H1 (cell line): Measurements from ENCODE around the gene FHDC1. TPM values are rescaled to one million over a fixed set of nuclear protein-coding genes. Genes with fewer than 3 reads are reported as not detected.

Experiments used
- CTCF ChIA-PET: fragments of 300-600 bp; sonication (Branson Sonifier 250); formaldehyde crosslinking; loops from one replicate; lab custom pipeline; 2021; ENCODE audit not compliant: partially characterized antibody; lab: Charles Lee
- POLR2A ChIA-PET: fragments of 300-600 bp; sonication (Branson Sonifier 250); formaldehyde crosslinking; loops from one replicate; lab custom pipeline; 2021; ENCODE audit warnings: inconsistent platforms; ENCODE audit not compliant: partially characterized antibody; lab: Charles Lee
- DNase-seq, 2 experiments: peaks; one replicate each; pipeline versions ENCODE4 v3.0.0 to v3.0.0-alpha.2; 2010 to 2022; ENCODE audit warnings: low spot score in 2 of 2, low read depth in 1 of 2, mixed read lengths in 1 of 2
- FAIRE-seq: peaks from 2 replicates; lab custom pipeline; 2011; peaks lifted over from hg19 to GRCh38; lab: Jason Lieb, UNC
- H2AFZ ChIP-seq: 2 replicates; pipeline ENCODE4 v1.8.1; 2012; ENCODE audit warnings: low read length, inconsistent platforms
- H2AK5ac ChIP-seq: 2 replicates; pipeline ENCODE4 v1.6.1; 2013; ENCODE audit warnings: low read depth, low read length
- H2BK120ac ChIP-seq: replicated peaks from 2 replicates; pipeline ENCODE3; 2013; ENCODE audit warnings: low read depth, low read length, inconsistent platforms
- H2BK12ac ChIP-seq: 2 replicates; pipeline ENCODE4 v1.6.1; 2013; ENCODE audit warnings: low read depth, low read length
- H2BK15ac ChIP-seq: 2 replicates; pipeline ENCODE4 v1.6.1; 2013; ENCODE audit warnings: low read length
- H2BK20ac ChIP-seq: 2 replicates; pipeline ENCODE4 v1.6.1; 2013; ENCODE audit warnings: low read length
- H2BK5ac ChIP-seq: 2 replicates; pipeline ENCODE4 v1.6.1; 2013; ENCODE audit warnings: low read depth, low read length
- H3K14ac ChIP-seq: 2 replicates; pipeline ENCODE4 v1.6.1; 2013; ENCODE audit warnings: inconsistent platforms; ENCODE audit not compliant: insufficient read length
- H3K18ac ChIP-seq: 2 replicates; pipeline ENCODE4 v1.6.1; 2013; ENCODE audit warnings: low read length; ENCODE audit errors: extremely low read depth
- H3K23ac ChIP-seq: 2 replicates; pipeline ENCODE4 v1.6.1; 2013; ENCODE audit warnings: inconsistent platforms; ENCODE audit not compliant: insufficient read length
- H3K23me2 ChIP-seq: 2 replicates; pipeline ENCODE4 v1.6.1; 2013; ENCODE audit warnings: low read depth, low read length
- H3K27ac ChIP-seq: 2 replicates; pipeline ENCODE4 v1.6.1; 2011; ENCODE audit warnings: low read depth, low read length, inconsistent platforms
- H3K27me3 ChIP-seq, 4 experiments: replicated peaks in 1 of 4; 1 replicate in 1 of 4; 2 replicates in 3 of 4; pipeline versions ENCODE4 v1.6.1 to v1.8.1; 2011 to 2013; ENCODE audit warnings: low read length in 3 of 4, mild to moderate bottlenecking in 3 of 4, inconsistent platforms in 2 of 4, mixed read lengths in 2 of 4, moderate library complexity in 1 of 4; ENCODE audit not compliant: control insufficient read depth in 3 of 4, insufficient read depth in 3 of 4; ENCODE audit errors: extremely low read depth in 1 of 4
- H3K36me3 ChIP-seq, 4 experiments: 2 replicates each; pipeline versions ENCODE4 v1.6.1 to v1.8.1; 2011 to 2013; ENCODE audit warnings: mild to moderate bottlenecking in 4 of 4, low read length in 3 of 4, moderate library complexity in 2 of 4, control low read depth in 1 of 4, inconsistent platforms in 1 of 4; ENCODE audit not compliant: insufficient read depth in 4 of 4, control insufficient read depth in 2 of 4
- H3K4ac ChIP-seq: replicated peaks from 2 replicates; pipeline ENCODE3; 2013; ENCODE audit warnings: low read length, low read depth, mixed read lengths, inconsistent platforms; ENCODE audit not compliant: insufficient read length
- H3K4me1 ChIP-seq, 4 experiments: replicated peaks in 1 of 4; 1 replicate in 1 of 4; 2 replicates in 3 of 4; pipeline versions ENCODE4 v1.6.1 to v1.8.1; 2011 to 2013; ENCODE audit warnings: low read length in 3 of 4, inconsistent platforms in 2 of 4, mixed read lengths in 1 of 4; ENCODE audit not compliant: insufficient read depth in 4 of 4, control insufficient read depth in 3 of 4
- H3K4me2 ChIP-seq, 2 experiments: 2 replicates each; pipeline versions ENCODE4 v1.6.1 to v1.8.1; 2011 to 2013; ENCODE audit warnings: low read depth in 2 of 2, low read length in 2 of 2, control low read depth in 1 of 2, inconsistent platforms in 1 of 2, mild to moderate bottlenecking in 1 of 2; ENCODE audit not compliant: insufficient read depth in 1 of 2
- H3K4me3 ChIP-seq, 4 experiments: fragments of 200-600, 300-600 bp in 1 of 4; sonication (generic), shearing (Covaris generic), sonication (Bioruptor Twin) in 1 of 4; 2 replicates each; pipeline versions ENCODE4 v1.5.1 to v1.8.1; 2011 to 2016; ENCODE audit warnings: low read length in 4 of 4, low read depth in 3 of 4, control low read depth in 2 of 4, inconsistent platforms in 2 of 4, mild to moderate bottlenecking in 2 of 4, mixed read lengths in 1 of 4, moderate library complexity in 1 of 4; ENCODE audit not compliant: insufficient read depth in 2 of 4; ENCODE audit errors: extremely low read depth in 1 of 4
- H3K56ac ChIP-seq: replicated peaks from 2 replicates; pipeline ENCODE3; 2013; ENCODE audit warnings: low read depth, mild to moderate bottlenecking, mixed read lengths, low read length, inconsistent platforms; ENCODE audit not compliant: insufficient read length
- H3K79me1 ChIP-seq: 2 replicates; pipeline ENCODE4 v1.6.1; 2013; ENCODE audit warnings: low read depth, low read length, control low read depth
- H3K79me2 ChIP-seq, 2 experiments: 2 replicates each; pipeline versions ENCODE4 v1.6.1 to v1.8.1; 2012 to 2013; ENCODE audit warnings: low read length in 2 of 2, mild to moderate bottlenecking in 2 of 2, inconsistent platforms in 1 of 2; ENCODE audit not compliant: insufficient read depth in 2 of 2, control insufficient read depth in 1 of 2
- H3K9ac ChIP-seq, 4 experiments: replicated peaks in 1 of 4; 1 replicate in 1 of 4; 2 replicates in 3 of 4; pipeline versions ENCODE4 v1.6.1 to v1.8.1; 2011 to 2013; ENCODE audit warnings: low read depth in 3 of 4, low read length in 3 of 4, control low read depth in 2 of 4, mild to moderate bottlenecking in 2 of 4, moderate library complexity in 2 of 4, inconsistent platforms in 1 of 4; ENCODE audit errors: extremely low read depth in 1 of 4
- H3K9me3 ChIP-seq, 2 experiments: 2 replicates each; pipeline versions ENCODE4 v1.6.1 to v1.8.1; 2012 to 2013; ENCODE audit warnings: mild to moderate bottlenecking in 2 of 2, moderate library complexity in 2 of 2, control low read depth in 1 of 2, inconsistent platforms in 1 of 2, low read depth in 1 of 2, low read length in 1 of 2, mixed read lengths in 1 of 2; ENCODE audit not compliant: insufficient read depth in 2 of 2
- H4K20me1 ChIP-seq, 2 experiments: replicated peaks in 1 of 2; 2 replicates each; pipeline versions ENCODE3 to v1.8.1; 2011 to 2013; ENCODE audit warnings: inconsistent platforms in 2 of 2, low read length in 2 of 2, mild to moderate bottlenecking in 1 of 2; ENCODE audit not compliant: insufficient read depth in 2 of 2, control insufficient read depth in 1 of 2
- H4K5ac ChIP-seq: 2 replicates; pipeline ENCODE4 v1.6.1; 2013; ENCODE audit warnings: low read length, low read depth, mixed read lengths, inconsistent platforms; ENCODE audit not compliant: insufficient read length
- H4K8ac ChIP-seq: 2 replicates; pipeline ENCODE4 v1.8.0; 2013; ENCODE audit warnings: mild to moderate bottlenecking, moderate library complexity, low read length, inconsistent platforms; ENCODE audit not compliant: insufficient read depth; ENCODE audit errors: extremely low read depth
- H4K91ac ChIP-seq: replicated peaks from 2 replicates; pipeline ENCODE3; 2013; ENCODE audit warnings: low read length, mixed read lengths, inconsistent platforms; ENCODE audit not compliant: insufficient read length
- CBX5 ChIP-seq: fragments of 300-800, 300-1000 bp; sonication (generic); IDR thresholded peaks from 2 replicates; pipeline ENCODE4 v1.7.1; 2016; ENCODE audit warnings: antibody characterized with exemption, low read length, low read depth
- HDAC6 ChIP-seq: IDR thresholded peaks from one replicate; pipeline ENCODE4 v1.7.1; 2012; ENCODE audit warnings: low read depth, mild to moderate bottlenecking, inconsistent platforms, low read length, moderate library complexity
- JUN ChIP-seq: IDR thresholded peaks from 2 replicates; pipeline ENCODE4 v1.6.1; 2011; ENCODE audit warnings: low read depth, mild to moderate bottlenecking, improper control_type of control experiment, low read length
- KDM4A ChIP-seq: IDR thresholded peaks from one replicate; pipeline ENCODE4 v1.7.1; 2012; ENCODE audit warnings: low read depth, mild to moderate bottlenecking, moderate library complexity, low read length, inconsistent platforms; ENCODE audit not compliant: severe bottlenecking
- KDM5A ChIP-seq: fragments of 200-600 bp; IDR thresholded peaks from 2 replicates; pipeline ENCODE4 v1.7.1; 2012; ENCODE audit warnings: mild to moderate bottlenecking, low read length, inconsistent platforms, mixed read lengths
- NRF1 ChIP-seq: IDR thresholded peaks from 2 replicates; pipeline ENCODE4 v1.6.1; 2011; ENCODE audit warnings: mild to moderate bottlenecking, low read depth, low read length, improper control_type of control experiment
- POLR2A ChIP-seq, 2 experiments: IDR thresholded peaks; 1 replicate in 1 of 2; 2 replicates in 1 of 2; pipeline ENCODE4 v1.6.1; 2011; ENCODE audit warnings: low read depth in 2 of 2, low read length in 2 of 2, mild to moderate bottlenecking in 2 of 2; ENCODE audit errors: control extremely low read depth in 1 of 2
- POLR2AphosphoS5 ChIP-seq: IDR thresholded peaks from 2 replicates; pipeline ENCODE4 v1.6.1; 2011; ENCODE audit warnings: low read depth, low read length
- SAP30 ChIP-seq: fragments of 300-600 bp; sonication (generic); IDR thresholded peaks from 2 replicates; pipeline ENCODE4 v1.7.1; 2012; ENCODE audit warnings: low read length, moderate library complexity, mild to moderate bottlenecking, inconsistent platforms; ENCODE audit not compliant: insufficient read depth, insufficient replicate concordance
- SIX5 ChIP-seq: IDR thresholded peaks from 2 replicates; pipeline ENCODE4 v1.6.1; 2011; ENCODE audit warnings: mild to moderate bottlenecking, low read depth, low read length
- SP1 ChIP-seq: IDR thresholded peaks from 2 replicates; pipeline ENCODE4 v1.6.1; 2011; ENCODE audit warnings: low read depth, low read length
- TAF7 ChIP-seq: optimal IDR thresholded peaks from 2 replicates; pipeline ENCODE3; 2011; ENCODE audit warnings: low read depth, mild to moderate bottlenecking, inconsistent platforms, low read length, moderate library complexity, borderline replicate concordance
- TEAD4 ChIP-seq: IDR thresholded peaks from 2 replicates; pipeline ENCODE4 v1.6.1; 2012; ENCODE audit warnings: low read depth, low read length, inconsistent platforms, mixed read lengths
- WGBS, 2 experiments: shearing (Covaris generic) in 1 of 2; methylation state at CpG; one replicate each; pipeline versions ENCODE4 v1.1.6 to v1.1.7; 2013 to 2015; ENCODE audit warnings: low lambda C conversion rate in 2 of 2, mixed read lengths in 2 of 2, inconsistent platforms in 1 of 2, low coverage in 1 of 2, missing lambda C conversion rate in 1 of 2; ENCODE audit not compliant: insufficient replicate concordance in 2 of 2, insufficient coverage in 1 of 2, insufficient read length in 1 of 2; ENCODE audit errors: extremely low coverage in 1 of 2, missing lambda C conversion rate in 1 of 2; 5-methylcytosine and 5-hydroxymethylcytosine counted together
- polyA plus RNA-seq, 7 experiments: library from polyadenylated mRNA; depleted of rRNA in 3 of 7; stranded (reverse) in 5 of 7; unstranded in 2 of 7; fragments of >200 nt in 5 of 7; fragments of 200-250 nt in 2 of 7; gene quantifications; 1 replicate in 5 of 7; 2 replicates in 1 of 7; 4 replicates in 1 of 7; pipeline versions ENCODE4 v1.2.1 to v1.2.3, GENCODE V29; 2011 to 2013; ENCODE audit warnings: missing spikeins in 2 of 7, mixed read lengths in 2 of 7
- total RNA-seq: library from RNA; stranded (reverse); fragmentation: NEBNext Ultra II Directional; extraction: Animal tissue kit (Norgen Biotek cat#: 25700); gene quantifications from 2 replicates; pipeline ENCODE4 v1.2.1, GENCODE V29; 2021
- TF ChIP-seq, protein P1 (sequence below): IDR thresholded peaks from 2 replicates; pipeline ENCODE4 v1.6.1; 2012; ENCODE audit warnings: low read length, inconsistent platforms

FHDC1 gene
- total and polyA plus RNA-seq, 2 of the 8 experiments (the other 6 are each of a cell fraction or from before 2014, with no cell fraction given): 6.4 to 28.6 TPM

DNA sequence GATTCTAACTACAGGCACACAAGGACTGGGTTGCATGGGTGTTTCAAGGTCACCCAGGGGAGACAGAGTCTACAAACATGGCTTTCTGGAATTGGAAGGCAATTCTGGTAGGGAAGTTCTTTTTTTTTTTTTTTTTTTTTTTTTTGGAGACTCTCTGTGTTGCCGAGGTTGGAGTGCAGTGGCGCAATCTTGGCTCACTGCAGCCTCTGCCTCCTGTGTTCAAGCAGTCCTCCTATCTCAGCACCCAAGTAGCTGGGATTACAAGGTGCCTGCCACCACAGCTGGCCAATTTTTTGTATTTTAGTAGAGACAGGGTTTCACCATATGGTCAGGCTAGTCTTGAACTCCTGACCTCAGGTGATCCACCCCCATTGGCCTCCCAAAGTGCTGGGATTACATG lies 16.3 kb upstream of the FHDC1 start:
- H2AK5ac ChIP-seq: no peak overlapping the region
- FAIRE-seq: no peak
- no peak for TF ChIP-seq POLR2A (IDR thresholded peaks at IDR 0.05; ENCODE audit: control extremely low read depth in 1 of 2, low read depth in 2 of 2, low read length in 2 of 2)
- TF ChIP-seq TEAD4: no peak
- TF ChIP-seq SP1: no peak
- no peak for TF ChIP-seq TAF7
- TF ChIP-seq, protein P1, sequence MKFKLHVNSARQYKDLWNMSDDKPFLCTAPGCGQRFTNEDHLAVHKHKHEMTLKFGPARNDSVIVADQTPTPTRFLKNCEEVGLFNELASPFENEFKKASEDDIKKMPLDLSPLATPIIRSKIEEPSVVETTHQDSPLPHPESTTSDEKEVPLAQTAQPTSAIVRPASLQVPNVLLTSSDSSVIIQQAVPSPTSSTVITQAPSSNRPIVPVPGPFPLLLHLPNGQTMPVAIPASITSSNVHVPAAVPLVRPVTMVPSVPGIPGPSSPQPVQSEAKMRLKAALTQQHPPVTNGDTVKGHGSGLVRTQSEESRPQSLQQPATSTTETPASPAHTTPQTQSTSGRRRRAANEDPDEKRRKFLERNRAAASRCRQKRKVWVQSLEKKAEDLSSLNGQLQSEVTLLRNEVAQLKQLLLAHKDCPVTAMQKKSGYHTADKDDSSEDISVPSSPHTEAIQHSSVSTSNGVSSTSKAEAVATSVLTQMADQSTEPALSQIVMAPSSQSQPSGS: no peak
- TF ChIP-seq SIX5: no peak
- TF ChIP-seq CBX5: no peak
- no peak for TF ChIP-seq NRF1
- TF ChIP-seq POLR2AphosphoS5: no peak
- no peak for TF ChIP-seq KDM4A
- TF ChIP-seq KDM5A: no peak
- TF ChIP-seq HDAC6: no peak
- no peak for TF ChIP-seq SAP30
- TF ChIP-seq JUN: no peak

More for the DNA sequence above, 16.3 kb upstream of the FHDC1 start:
- H3K23me2 ChIP-seq: no peaks in the 10 kb centered on the region
- no peak overlapping the region for H3K27ac ChIP-seq
- H2BK120ac ChIP-seq: no peak overlapping the region
- H3K9ac ChIP-seq: no peak overlapping the region
- 95% methylated on average over 2 of the region's 2 CpGs; no CpG with 5 or more reads in 1 of the 2 experiments for WGBS, 2 experiments
- POLR2A ChIA-PET: no interaction called here
- CTCF ChIA-PET: interaction anchor here (2.1 kb wide), 1 partner anchor 10 kb away, joined by 6 read pairs; no protein-coding TSS in a partner anchor
- H3K79me1 ChIP-seq: no peaks in the 10 kb centered on the region
- H3K9me3 ChIP-seq: peaks cover 27% of the 10 kb centered on the region in 2 experiments
- H3K18ac ChIP-seq: no peak overlapping the region
- no peak overlapping the region for H3K56ac ChIP-seq
- no peak overlapping the region for H3K4ac ChIP-seq
- DNase-seq: no peak
- no peak overlapping the region for H3K23ac ChIP-seq
- no peaks in the 10 kb centered on the region for H3K4me1 ChIP-seq
- H2BK20ac ChIP-seq: no peak overlapping the region
- no peak overlapping the region for H4K91ac ChIP-seq
- H3K4me2 ChIP-seq: no peak overlapping the region
- H3K4me3 ChIP-seq: no peak overlapping the region
- no peak overlapping the region for H2BK12ac ChIP-seq
- peaks cover 0 to 19% (median 5%) of the 10 kb centered on the region in 4 experiments; a peak in 4 of 8 replicates for H3K36me3 ChIP-seq
- no peak overlapping the region for H4K5ac ChIP-seq
- H2AFZ ChIP-seq: no peak overlapping the region
- no peak overlapping the region for H4K8ac ChIP-seq
- no peak overlapping the region for H3K14ac ChIP-seq
- H3K79me2 ChIP-seq: no peaks in the 10 kb centered on the region
- H2BK5ac ChIP-seq: no peak overlapping the region
- H2BK15ac ChIP-seq: no peak overlapping the region
- H3K27me3 ChIP-seq: no peaks in the 10 kb centered on the region
- no peaks in the 10 kb centered on the region for H4K20me1 ChIP-seq
